C1 segment of cervical spinal cord (tissue), 14 donors: ENCODE data around the gene UCHL1.

ENCODE experiments used
- DNase-seq, 14 donors: peaks; one replicate each; lab custom pipeline; 2025; lab: John Stamatoyannopoulos, UW

UCHL1 gene

DNA sequence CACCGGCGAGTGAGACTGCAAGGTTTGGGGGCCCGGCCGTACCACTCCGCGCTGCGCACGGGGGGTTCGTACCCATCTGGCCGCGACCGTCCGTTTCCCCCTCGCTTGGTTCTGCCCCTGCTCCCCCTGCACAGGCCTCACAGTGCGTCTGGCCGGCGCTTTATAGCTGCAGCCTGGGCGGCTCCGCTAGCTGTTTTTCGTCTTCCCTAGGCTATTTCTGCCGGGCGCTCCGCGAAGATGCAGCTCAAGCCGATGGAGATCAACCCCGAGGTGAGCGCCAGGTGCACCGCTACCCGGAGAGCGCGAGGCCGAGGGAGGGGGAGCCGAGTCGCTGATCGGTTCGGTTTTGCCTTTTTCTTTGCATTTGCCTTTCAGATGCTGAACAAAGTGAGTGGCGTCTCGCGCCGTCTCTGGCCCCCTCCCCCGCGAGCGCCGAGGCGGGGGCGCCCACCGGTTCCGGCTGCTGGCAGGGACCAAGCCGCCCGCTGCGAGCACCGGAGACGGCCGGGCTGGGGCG is at the start of gene UCHL1:
TSS of gene UCHL1 (plus strand) at position 189 of the 517 bp plus-strand sequence. CDS start at position 238, 49 bp downstream.
- peak in 10 of 14 donors; percentile 18 to 89 (median 50) for DNase-seq

DNA sequence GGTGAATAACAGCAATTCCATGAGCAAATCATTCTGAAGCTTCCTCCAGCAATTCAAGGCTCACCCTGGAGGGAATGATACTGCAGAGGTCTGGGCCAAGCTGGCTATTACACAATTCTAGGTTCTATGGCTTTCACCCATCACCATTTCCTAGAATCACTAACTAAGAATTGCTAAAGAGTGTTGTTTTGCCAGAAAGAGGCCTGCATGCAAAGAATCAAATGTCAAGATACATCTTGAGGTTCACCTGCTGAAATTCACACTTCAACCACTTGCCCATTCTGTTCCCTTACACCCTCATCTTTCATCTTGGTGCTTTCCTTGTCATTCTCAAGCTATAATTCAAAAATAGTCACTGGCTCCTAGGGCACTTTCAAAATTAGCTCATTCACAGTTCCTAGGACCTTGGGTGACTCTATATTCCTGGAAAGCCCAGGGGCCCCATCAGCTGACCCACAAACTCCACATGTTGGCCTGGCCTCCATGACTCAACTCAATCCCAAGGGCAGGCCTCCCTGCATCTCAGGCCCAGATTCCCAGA is 49.4 kb upstream of the UCHL1 start:
- no peak for DNase-seq

GRCh38 chr4:41209187-41209586 is 47.5 kb upstream of the UCHL1 start:
- peak in 1 of 14 donors; percentile 6 for DNase-seq

DNA sequence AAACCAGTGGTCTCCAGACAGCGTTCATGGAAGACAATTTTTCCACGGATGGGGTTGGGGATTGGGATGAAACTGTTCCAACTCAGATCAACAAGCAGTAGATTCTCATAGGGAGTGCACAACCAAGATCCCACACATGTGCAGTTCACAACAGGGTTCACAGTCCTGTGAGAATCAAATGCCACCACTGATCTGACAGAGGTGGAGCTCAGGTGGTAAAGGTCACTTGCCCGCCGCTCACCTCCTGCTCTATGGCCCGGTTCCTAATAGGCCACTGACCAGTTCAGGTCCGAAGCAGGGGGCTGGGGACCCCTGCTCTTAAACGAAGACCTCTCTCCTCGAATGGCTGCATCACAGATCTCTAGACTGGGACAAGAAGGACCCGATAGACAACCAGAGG is 46.8 kb upstream of the UCHL1 start:
- no peak for DNase-seq

- DNase-seq, result no peak
Measured at GRCh38 chr4:41211951-41212615, 44.6 kb upstream of the UCHL1 start.

- DNase-seq, result peak in 6 of 14 donors; percentile 5 to 46 (median 29)
Measured at GRCh38 chr4:41212616-41213203, 44.0 kb upstream of the UCHL1 start.

- peak in 5 of 14 donors; percentile 30 to 67 (median 45) for DNase-seq
Measured at GRCh38 chr4:41213625-41214135, 43.0 kb upstream of the UCHL1 start.

DNA sequence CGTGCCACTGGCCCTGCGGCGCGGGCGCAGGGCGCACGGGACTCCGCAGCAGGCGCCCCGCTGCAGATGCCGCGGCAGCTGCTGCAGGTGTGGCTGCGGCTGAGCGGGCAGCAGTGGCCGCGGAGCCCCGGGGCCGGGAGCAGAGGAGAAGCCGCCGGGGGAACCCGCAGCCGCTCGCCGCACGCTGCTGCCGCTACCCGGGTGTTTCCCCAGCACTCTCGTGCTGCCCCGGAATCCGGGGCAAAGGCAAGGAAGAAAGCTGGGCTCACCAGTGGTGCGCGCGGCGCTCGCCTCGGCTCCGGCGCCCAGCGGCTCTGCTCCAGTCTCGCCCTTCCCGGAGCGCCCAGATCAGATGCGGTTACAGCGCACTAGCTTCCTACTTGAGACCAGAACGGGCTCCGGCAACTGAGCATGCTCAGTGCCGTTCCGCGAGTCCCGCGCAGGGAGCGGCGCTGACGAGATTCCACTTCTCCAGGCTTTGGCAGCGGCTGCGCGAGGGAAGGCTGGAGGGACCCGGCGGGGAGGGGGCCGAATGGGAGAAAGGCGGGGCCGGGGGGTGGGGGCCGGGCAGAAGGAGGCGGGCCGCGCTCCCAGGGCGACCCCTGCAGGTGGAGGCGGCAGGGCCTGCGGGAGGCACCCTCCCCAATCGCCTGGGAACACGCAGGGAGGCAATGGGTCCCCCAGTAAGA is 42.4 kb upstream of the UCHL1 start, which contains the start of gene APBB2:
TSS of gene APBB2 (minus strand) at position 407 of the 689 bp plus-strand sequence. CDS start 181,288 bp downstream, outside the sequence.
- peak; percentile 72 to 95 (median 90) for DNase-seq

DNA sequence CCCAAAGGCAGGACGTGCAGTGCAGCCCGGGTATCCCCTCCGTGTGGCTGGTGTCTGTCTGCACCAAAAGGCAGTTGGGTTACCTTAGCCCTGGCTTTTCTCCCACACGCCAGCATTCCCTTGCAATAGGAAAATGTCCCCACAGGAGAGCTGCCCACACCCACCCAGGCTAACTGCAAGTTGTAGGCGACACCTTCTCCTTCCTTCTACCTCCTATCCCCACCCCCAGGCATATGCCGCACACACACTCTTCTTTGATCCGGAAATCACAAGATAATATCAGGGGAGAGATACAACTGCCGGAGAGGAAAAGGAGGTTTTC is 41.9 kb upstream of the UCHL1 start:
- DNase-seq, result no peak

DNA sequence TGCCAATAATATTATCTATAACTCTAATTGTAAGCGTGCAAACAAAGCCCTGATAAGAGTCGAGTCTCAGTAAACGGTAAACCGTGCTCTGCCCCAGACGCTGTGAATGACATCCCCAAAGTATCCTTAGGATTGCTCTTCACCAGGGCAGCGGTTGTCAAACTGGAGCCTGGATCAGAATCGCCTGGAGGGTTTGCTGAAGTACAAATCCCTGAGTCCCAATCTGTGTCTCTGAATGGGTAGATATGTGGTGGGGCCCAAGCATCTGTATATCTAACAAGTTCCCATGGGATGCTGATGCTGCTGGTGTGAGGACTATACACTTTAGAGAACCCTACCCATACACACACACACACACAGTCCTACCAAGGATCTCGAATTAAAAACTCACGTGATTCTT is 41.6 kb upstream of the UCHL1 start:
- DNase-seq, result peak in 2 of 14 donors; percentile 18

DNA sequence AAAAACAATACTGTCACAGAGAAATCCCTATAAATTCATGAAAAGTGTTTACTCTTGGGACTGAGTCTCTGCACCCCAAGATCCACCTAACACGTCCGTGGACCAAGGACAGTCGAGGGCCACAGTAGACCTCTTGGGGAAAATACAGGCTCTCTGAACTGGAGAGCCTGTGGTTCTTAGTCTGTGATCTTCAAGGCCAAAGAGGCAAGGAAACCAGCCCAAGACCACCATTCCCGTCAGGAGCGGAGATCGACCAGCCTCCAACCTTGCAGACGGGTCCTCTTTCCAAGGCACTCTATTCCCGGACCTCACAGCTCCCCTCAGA is 40.8 kb upstream of the UCHL1 start:
- no peak for DNase-seq

DNA sequence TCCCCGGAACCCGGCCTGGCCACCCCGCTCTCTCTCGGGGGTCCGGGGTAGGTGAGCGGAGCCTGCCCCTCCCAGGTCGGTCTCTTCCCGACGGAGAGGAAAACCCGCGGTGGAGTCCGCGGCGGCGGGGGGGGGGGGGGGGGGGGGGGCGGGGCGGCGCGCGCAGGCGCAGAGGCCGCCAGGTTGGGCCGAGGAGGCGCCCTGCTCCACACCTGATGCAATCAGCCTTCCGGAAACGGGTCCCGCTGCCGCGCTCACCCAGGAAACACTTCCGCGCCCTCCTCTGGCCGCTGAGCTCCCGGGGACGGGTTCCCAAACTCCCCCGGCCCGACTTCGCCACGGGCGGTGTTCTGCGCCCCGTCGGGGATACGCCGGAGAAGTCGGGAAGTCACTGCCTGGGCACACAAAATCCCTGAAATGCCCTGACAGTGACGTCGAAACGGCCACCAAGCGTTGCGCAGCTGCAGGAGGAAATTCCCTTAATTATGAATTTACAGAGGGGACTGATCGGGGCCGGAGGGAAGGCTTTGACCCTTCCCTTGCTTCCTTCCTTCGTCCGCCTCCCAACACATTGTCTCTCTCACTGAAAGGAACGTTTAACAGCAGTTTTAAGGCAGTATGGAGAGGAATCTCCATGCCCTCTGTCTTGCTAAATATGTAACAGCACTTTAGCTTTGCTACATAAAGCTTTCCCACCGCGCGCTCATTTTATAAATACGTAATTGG is 40.3 kb upstream of the UCHL1 start:
- peak in 9 of 14 donors; percentile 31 to 77 (median 50) for DNase-seq

DNA sequence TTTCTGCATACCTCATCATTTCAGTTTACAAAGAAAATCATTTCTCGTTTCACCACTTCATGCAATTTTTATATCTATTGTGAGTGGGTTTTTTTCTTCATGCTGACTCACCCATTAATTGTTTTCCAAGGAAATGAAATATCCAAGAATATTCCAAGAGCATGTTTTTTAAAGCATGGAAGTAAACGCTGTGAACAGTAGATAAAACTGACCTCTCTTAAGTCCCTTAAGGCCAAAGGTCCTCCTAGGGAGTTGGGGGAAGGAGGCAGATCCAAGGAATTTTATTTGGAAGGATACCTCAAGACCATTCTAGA is 39.8 kb upstream of the UCHL1 start:
- no peak for DNase-seq

- no peak for DNase-seq
Measured at GRCh38 chr4:41217374-41217773, 39.4 kb upstream of the UCHL1 start.

DNA sequence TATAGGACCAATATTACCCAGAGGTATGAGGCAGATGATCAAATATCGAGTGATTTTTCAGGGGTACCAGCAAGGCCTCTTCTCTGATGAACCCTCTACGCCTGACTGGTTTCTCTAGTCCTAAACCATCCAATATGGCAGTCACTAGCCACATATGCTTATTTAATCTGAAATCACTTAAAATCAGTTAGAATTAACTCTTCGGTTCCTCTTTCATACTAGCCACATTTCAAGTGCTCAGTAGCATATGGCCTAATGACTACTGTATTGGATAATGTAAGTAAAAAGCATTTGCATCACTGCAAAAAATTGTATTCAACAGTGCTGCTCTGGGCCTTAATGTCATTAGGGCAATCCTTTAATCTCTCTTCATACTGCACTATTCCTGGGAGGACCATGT is 38.0 kb upstream of the UCHL1 start:
- no peak for DNase-seq

DNA sequence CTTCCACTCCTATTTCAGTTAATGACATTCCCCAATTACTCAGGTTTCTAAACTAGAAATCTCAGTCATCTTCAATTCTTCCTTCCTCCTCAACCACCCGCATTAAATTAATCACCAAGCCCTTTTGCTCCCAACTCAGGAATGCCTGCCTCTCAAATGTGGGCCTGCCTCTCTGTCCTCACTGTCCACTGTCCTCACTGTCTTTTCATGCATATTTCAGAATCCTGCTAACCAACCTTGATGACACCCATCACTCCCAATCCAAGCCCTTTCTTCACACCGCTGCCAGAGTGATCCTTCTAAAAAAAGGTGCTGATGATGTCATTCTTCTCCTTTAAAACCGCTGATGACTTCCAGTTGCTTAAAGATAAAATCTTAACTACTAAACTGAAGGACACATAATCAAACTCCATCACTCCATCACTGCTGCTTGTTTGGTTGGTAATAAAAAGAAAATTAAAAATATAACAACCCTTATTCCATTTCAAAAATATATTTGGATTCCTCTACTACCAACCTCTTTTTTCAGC is 37.2 kb upstream of the UCHL1 start:
- DNase-seq, result no peak

GRCh38 chr4:41221850-41222645 is 34.7 kb upstream of the UCHL1 start:
- DNase-seq, result no peak

GRCh38 chr4:41227902-41228301 is 28.8 kb upstream of the UCHL1 start:
- DNase-seq, result no peak

- no peak for DNase-seq
Measured at GRCh38 chr4:41232406-41232805, 24.3 kb upstream of the UCHL1 start.

- DNase-seq, result no peak
Measured at GRCh38 chr4:41232856-41233255, 23.9 kb upstream of the UCHL1 start.

DNA sequence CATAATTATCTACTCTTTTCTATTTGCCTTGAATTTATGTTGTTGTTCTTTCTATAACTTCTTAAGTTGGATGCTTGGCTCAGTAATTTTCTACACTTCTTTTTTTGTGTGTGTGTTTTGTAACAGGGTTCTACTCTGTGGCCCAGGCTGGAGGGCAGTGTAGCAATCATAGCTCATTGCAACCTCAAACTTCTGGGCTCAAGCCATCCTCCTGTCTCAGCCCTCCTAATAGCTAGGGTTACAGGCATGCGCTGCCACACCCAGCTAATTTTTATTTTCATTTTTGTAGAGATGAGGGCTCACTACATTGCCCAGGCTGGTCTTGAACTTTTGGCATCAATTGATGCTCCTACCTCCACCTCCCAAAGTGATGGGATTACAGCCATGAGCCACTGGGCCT is 20.7 kb upstream of the UCHL1 start:
- DNase-seq, result no peak
